ENCODE data around the gene HCRTR1. TPM values are rescaled to one million over a fixed set of nuclear protein-coding genes. Genes with fewer than 3 reads are reported as not detected.

The HCRTR1 gene
- total RNA-seq, 1 donor from 2014 or later, result 0.73 TPM

DNA sequence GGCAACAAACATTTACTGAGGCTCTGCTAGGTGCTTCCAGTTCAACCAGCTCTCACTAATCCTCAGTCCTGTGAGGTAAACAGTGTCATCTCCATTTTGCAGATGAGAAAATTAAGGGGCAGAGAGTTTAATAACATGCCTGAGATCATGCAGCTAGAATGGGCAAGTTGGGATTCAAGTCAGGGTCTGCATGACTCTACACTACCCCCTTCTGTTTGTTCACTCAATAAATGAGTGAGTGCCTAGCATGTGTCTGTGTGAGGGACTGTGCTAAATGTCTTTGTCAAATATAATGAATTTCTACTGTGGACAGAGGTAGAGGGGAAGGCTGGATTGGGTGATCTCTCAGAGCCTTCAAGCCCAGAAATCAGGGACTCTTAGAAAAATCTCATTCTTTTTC lies 22.7 kb downstream of the HCRTR1 start:
- Mint-ChIP-seq H3K4me3 (ENCODE audit: unreplicated experiment) (no peak overlapping the region), H3K36me3 (ENCODE audit: unreplicated experiment) (no peaks in the 10 kb centered on the region), H3K9me3 (ENCODE audit: unreplicated experiment) (no peaks in the 10 kb centered on the region), H3K27me3 (ENCODE audit: unreplicated experiment) (no peaks in the 10 kb centered on the region), H3K27ac (ENCODE audit: unreplicated experiment) (no peak overlapping the region), H3K4me1 (ENCODE audit: unreplicated experiment) (peaks cover 13% of the 10 kb centered on the region)
- TF ChIP-seq, protein P1, sequence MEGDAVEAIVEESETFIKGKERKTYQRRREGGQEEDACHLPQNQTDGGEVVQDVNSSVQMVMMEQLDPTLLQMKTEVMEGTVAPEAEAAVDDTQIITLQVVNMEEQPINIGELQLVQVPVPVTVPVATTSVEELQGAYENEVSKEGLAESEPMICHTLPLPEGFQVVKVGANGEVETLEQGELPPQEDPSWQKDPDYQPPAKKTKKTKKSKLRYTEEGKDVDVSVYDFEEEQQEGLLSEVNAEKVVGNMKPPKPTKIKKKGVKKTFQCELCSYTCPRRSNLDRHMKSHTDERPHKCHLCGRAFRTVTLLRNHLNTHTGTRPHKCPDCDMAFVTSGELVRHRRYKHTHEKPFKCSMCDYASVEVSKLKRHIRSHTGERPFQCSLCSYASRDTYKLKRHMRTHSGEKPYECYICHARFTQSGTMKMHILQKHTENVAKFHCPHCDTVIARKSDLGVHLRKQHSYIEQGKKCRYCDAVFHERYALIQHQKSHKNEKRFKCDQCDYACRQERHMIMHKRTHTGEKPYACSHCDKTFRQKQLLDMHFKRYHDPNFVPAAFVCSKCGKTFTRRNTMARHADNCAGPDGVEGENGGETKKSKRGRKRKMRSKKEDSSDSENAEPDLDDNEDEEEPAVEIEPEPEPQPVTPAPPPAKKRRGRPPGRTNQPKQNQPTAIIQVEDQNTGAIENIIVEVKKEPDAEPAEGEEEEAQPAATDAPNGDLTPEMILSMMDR (IDR thresholded peaks at IDR 0.05), result no peak
- DNase-seq (ENCODE audit: extremely low spot score, unreplicated experiment), result no peak

DNA sequence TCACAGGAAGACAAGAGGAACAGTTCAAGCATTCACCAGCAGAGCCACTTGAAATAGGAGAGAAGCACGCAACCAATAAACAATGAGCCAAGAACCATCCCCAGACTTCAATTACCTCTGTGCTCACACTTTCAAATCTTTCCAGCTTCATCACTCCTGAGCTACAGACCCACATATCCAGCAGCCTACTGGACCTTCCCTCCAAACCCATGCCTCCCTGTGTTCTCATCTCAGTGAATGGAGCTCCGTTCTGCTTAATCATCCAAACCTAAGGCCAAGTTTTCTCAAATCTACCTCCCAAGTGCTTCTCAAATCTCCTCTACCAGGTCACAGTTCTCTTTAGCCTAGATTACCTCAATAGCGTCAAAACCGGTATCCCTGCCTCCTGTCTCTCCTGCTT lies 23.5 kb downstream of the HCRTR1 start:
- H3K4me1 Mint-ChIP-seq (ENCODE audit: unreplicated experiment), result peaks cover 20% of the 10 kb centered on the region
- H3K4me3 Mint-ChIP-seq (ENCODE audit: unreplicated experiment), result no peak overlapping the region
- H3K36me3 Mint-ChIP-seq (ENCODE audit: unreplicated experiment), result no peaks in the 10 kb centered on the region
- TF ChIP-seq, protein P1 (IDR thresholded peaks at IDR 0.05), result no peak
- H3K9me3 Mint-ChIP-seq (ENCODE audit: unreplicated experiment), result no peaks in the 10 kb centered on the region
- H3K27ac Mint-ChIP-seq (ENCODE audit: unreplicated experiment), result no peak overlapping the region
- H3K27me3 Mint-ChIP-seq (ENCODE audit: unreplicated experiment), result no peaks in the 10 kb centered on the region
- no peak for DNase-seq (ENCODE audit: extremely low spot score, unreplicated experiment)

DNA sequence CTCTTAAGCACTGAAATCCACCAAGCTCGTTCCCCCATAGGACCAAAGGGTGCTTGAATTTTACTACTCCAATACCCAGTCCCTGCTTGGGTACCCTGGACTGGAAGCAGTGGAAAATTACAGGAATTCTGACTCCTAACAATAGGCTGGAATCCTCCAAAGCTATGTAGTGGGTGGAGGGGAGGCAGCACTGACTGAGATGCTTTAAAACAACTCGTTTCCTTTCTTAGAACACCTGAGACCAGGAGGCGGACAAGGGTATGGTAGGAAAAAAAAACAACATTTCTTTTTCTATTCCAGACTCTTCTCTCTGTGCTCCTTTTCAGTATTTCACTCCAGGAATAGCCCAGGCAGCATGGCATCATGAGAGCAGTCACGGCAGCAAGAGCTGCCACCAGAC lies 24.9 kb downstream of the HCRTR1 start:
- Mint-ChIP-seq H3K36me3 (ENCODE audit: unreplicated experiment) (no peaks in the 10 kb centered on the region), H3K27me3 (ENCODE audit: unreplicated experiment) (no peaks in the 10 kb centered on the region), H3K9me3 (ENCODE audit: unreplicated experiment) (no peaks in the 10 kb centered on the region), H3K4me1 (ENCODE audit: unreplicated experiment) (peaks cover 29% of the 10 kb centered on the region), H3K27ac (ENCODE audit: unreplicated experiment) (no peak overlapping the region), H3K4me3 (ENCODE audit: unreplicated experiment) (no peak overlapping the region)
- DNase-seq (ENCODE audit: extremely low spot score, unreplicated experiment), result no peak
- TF ChIP-seq, protein P1 (IDR thresholded peaks at IDR 0.05), result no peak

DNA sequence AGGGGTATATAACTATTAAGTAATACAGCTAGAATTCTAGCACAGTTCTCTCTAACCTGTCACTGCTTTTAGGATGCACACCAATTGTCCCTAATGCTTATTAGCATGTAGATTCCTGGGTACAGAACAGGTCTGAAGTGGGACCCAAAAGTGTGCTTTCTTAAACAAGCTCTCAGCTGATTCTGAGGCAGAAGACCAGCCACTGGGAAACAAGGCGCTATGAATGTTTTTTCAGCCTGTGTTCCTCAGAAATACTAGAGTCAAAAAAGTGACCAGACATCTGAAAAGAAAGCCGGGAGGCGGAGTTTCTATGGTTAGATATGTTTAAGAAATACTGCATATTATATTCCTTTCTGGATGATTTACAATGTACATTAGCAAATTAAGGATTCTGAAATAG lies 25.4 kb downstream of the HCRTR1 start:
- H3K4me1 Mint-ChIP-seq (ENCODE audit: unreplicated experiment), result peaks cover 29% of the 10 kb centered on the region
- no peaks in the 10 kb centered on the region for H3K36me3 Mint-ChIP-seq (ENCODE audit: unreplicated experiment)
- no peak overlapping the region for H3K4me3 Mint-ChIP-seq (ENCODE audit: unreplicated experiment)
- DNase-seq (ENCODE audit: extremely low spot score, unreplicated experiment), result no peak
- TF ChIP-seq, protein P1 (IDR thresholded peaks at IDR 0.05), result no peak
- H3K27ac Mint-ChIP-seq (ENCODE audit: unreplicated experiment), result no peak overlapping the region
- no peaks in the 10 kb centered on the region for H3K9me3 Mint-ChIP-seq (ENCODE audit: unreplicated experiment)
- H3K27me3 Mint-ChIP-seq (ENCODE audit: unreplicated experiment), result no peaks in the 10 kb centered on the region

DNA sequence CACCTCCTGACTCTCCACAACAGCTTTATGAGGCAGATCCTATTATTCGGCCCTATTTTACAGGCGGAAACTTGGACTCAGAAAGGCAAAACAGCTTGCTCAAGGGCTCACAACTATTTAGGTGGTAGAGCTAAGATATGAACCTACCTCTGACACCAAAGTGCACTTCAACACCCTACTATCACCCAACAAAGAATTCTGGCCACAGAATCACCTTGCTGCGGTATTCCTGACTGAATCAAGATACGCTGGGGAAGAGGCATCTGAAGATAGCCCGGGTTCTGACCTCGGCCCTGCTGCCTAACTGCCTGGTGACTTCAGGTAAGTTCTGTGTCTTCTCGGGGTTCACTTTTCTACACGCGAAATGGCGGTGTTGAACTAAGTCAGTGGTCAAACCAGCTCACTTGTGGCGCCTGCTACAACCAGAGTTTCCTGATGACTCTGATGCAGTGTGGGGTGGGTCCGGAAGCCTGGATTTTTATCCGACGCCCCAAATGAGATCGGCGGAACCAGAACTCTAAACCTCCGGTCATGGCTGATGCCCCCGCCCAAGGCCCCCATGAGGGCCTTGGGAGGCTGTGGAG lies 26.6 kb downstream of the HCRTR1 start:
- DNase-seq (ENCODE audit: extremely low spot score, unreplicated experiment), result no peak
- peak overlapping the region; percentile 99 for H3K4me3 Mint-ChIP-seq (ENCODE audit: unreplicated experiment)
- no peaks in the 10 kb centered on the region for H3K27me3 Mint-ChIP-seq (ENCODE audit: unreplicated experiment)
- peak overlapping the region; percentile 100 for H3K27ac Mint-ChIP-seq (ENCODE audit: unreplicated experiment)
- H3K36me3 Mint-ChIP-seq (ENCODE audit: unreplicated experiment), result no peaks in the 10 kb centered on the region
- peaks cover 34% of the 10 kb centered on the region for H3K4me1 Mint-ChIP-seq (ENCODE audit: unreplicated experiment)
- TF ChIP-seq, protein P1 (IDR thresholded peaks at IDR 0.05), result no peak
- H3K9me3 Mint-ChIP-seq (ENCODE audit: unreplicated experiment), result no peaks in the 10 kb centered on the region
